ENCODE measurements around the gene MAPK14.
"Not testable (repeated sequence)": the region's sequence is repeated elsewhere in the genome, so short reads cannot be mapped to it uniquely, and the experiment has no call there.

MAPK14 gene

GRCh38 chr6:36069573-36069972 lies 42.0 kb downstream of the MAPK14 start:
- DNase-seq (ENCODE audit: low read depth): no peak

DNA sequence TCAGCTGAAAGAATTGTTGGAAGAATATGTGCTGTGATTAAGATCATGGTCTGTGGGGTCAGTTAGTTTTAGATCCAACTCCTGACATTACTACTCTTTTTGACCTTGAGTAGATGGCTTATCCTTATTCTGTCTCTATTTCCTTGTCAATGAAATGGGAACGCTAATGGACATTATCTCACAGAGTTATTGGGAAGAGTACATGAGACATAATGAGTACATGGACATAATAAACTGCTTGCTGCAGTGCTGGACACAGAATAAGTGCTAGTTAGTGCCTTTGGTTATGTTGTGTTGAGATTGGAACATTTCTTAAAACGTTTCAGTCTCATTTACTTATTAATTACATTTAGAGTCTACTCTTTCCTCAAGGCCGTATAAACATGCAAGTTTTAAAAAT lies 42.6 kb downstream of the MAPK14 start:
- DNase-seq (ENCODE audit: low read depth): no peak

DNA sequence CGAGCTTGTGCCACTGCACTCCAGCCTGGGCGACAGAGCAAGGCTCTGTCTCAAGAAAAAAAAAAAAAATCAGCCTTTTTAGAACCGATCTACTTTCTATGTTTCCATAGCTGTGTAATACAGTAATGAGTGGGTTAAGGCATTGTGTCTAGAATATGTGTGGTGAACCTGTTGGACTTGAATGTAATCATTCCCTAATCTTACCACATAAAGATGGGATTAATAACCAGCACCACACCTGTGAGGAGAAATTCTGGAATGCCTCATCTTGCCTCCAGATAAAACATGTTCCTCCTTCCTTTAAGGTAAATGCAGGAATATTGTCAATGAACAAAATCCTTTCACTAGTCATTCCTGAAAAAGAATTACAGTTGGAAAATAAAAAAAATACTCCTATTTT lies 43.7 kb downstream of the MAPK14 start:
- no peak for DNase-seq (ENCODE audit: low read depth)

DNA sequence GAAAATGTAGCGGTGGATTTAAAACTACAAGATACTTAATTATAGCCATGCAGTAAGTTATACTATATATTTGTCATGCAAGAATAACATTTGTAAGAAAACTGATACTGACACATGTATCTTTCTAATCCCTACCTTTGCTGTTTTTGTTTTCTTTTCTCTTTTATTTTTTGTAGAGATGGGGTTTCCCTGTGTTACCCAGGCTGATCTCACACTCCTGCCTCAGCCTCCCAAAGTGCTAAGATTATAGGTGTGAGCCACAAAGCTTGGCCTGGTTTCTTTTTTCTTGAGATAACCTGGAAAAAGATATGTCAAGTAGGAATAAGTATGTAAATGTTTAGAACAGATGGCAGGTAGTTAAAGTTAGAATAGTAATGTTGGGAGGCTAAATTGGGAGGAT lies 44.1 kb downstream of the MAPK14 start:
- no peak for DNase-seq (ENCODE audit: low read depth)

DNA sequence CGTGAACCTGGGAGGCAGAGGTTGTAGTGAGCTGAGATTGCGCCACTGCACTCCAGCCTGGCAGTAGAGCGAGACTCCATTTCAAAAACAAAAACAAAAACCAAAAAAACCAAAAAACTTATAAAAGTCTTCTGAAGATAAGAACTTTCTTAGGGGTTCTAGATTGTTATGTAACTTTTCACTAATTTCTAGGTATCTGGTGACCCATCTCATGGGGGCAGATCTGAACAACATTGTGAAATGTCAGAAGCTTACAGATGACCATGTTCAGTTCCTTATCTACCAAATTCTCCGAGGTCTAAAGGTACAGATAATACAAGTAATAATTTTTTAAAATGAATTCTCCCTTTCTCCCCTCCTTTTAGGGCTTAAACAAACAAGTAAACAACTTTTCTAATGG lies 45.1 kb downstream of the MAPK14 start:
- no peak for DNase-seq (ENCODE audit: low read depth)

DNA sequence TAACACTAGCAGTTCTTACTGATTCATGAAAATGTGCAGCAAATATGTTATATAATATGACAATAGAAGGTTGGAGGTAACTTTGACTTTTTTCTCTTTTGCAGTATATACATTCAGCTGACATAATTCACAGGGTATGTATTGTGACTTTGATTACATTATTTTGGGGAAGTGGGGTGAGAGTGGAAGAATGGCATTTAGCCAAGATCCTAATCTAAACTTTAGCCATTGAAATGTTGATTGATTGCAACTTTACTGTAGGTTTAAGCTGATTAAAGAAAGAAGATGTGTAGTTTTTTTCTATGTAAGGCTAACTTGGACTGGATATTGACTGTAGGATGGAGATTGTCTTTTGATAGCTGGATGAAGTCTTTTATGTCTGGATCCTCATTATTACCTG lies 46.0 kb downstream of the MAPK14 start:
- DNase-seq (ENCODE audit: low read depth): no peak

DNA sequence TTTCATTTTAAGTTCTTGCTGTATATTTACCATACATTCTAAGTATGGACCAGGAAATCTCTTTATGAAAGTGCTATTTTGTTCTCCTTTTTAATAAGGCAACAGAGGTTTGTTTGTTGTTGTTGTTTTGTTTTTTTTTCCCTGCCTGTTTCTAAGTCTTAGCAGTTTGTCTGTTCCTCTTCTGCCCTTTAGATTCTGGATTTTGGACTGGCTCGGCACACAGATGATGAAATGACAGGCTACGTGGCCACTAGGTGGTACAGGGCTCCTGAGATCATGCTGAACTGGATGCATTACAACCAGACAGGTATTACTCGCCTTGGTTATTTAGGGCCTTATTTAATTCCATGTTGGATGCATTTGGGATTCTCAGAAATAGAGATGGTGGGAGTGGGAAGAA lies 48.0 kb downstream of the MAPK14 start:
- DNase-seq (ENCODE audit: low read depth): no peak

GRCh38 chr6:36076178-36077063 lies 48.8 kb downstream of the MAPK14 start:
- no peak for DNase-seq (ENCODE audit: low read depth)

DNA sequence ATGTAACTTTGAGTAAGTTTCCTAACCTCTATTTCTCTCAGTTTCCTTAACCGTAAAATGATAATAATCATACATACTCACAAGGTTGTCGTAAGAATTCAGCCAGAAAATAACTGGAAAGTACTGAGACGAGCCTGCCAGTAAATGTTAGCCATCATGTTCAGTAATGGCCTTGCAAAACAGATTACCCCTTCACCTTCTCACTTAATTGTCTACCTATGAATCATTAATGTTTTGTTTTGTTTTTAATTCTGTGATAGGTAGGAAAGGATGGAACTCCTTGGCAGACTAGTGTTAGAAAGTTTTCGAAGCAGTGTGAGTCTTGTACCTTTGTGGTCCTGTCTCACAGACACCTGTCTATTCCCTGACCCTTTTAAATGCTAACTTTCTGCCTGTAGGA lies 50.6 kb downstream of the MAPK14 start:
- DNase-seq (ENCODE audit: low read depth): no peak

DNA sequence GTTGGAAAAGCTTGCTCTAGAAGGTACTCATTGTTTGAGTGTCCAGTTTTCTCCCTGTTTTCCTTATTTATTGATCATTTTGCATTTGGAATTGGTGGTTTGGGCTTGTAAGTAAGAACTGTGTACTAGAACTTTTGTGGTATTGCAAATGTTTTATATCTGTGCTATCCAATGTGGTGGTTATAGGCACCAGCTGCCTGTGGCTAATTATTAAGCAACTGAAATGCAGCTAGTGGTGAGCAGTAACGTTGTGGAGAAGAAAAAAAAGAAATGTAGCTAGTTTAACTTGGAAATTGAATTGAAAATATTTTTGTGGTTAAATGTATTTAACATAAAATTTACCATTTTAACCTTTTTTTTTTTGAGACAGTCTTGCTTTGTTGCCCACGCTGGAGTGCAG lies 52.0 kb downstream of the MAPK14 start:
- no peak for DNase-seq (ENCODE audit: low read depth)

DNA sequence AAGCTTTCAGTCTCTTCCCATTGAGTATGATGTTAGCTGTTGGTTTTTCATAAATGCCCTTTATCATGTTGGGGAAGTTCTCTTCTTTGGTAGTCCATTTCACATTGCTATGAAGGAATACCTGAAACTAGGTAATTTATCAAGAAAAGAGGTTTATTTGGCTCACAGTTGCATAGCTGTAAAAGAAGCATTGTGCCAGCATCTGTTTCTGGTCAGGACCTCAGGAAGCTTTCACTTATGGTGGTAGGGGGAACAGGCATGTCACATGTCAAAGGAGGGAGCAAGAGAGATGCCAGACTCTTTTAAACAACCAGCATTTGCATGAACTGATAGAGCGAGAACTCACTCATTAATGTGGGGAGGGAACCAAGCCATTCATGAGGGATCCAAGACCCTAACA lies 54.7 kb downstream of the MAPK14 start:
- no peak for DNase-seq (ENCODE audit: low read depth)

DNA sequence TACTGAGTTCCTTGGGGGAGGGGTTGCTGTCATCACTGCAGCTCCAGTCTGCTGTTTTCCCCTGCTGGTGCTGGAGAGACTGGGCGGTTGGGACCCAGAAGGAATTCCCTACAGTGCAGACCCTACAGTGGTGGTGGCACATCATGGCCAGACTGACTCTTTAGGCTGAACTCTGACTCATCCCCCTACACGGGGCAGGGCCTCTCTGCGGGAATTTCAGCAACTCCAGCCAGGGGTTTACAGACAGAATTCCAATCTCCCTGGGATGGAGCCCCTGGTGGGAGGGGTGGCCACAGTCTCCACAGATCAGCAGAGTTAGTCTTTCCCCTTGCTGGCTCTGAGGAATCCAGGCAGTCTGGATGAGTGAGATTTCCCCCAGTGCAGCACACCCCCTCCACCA lies 55.8 kb downstream of the MAPK14 start:
- DNase-seq (ENCODE audit: low read depth): no peak

DNA sequence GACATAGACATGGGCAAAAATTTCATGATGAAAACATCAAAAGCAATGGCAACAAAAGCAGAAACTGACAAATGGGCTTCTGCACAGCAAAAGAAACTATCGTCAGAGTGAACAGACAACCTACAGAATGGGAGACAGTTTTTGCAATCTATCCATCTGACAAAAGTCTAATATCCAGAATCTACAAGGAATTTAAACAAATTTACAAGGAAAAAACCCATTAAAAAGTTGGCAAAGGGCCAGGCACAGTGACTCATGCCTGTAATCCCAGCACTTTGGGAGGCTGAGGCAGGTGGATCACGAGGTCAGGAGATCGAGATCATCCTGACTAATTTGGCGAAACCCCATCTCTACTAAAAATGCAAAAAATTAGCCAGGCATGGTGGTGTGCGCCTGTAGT lies 60.6 kb downstream of the MAPK14 start:
- not testable (repeated sequence) for DNase-seq (ENCODE audit: low read depth)

GRCh38 chr6:36089048-36089447 lies 61.4 kb downstream of the MAPK14 start:
- no peak for DNase-seq (ENCODE audit: low read depth)

DNA sequence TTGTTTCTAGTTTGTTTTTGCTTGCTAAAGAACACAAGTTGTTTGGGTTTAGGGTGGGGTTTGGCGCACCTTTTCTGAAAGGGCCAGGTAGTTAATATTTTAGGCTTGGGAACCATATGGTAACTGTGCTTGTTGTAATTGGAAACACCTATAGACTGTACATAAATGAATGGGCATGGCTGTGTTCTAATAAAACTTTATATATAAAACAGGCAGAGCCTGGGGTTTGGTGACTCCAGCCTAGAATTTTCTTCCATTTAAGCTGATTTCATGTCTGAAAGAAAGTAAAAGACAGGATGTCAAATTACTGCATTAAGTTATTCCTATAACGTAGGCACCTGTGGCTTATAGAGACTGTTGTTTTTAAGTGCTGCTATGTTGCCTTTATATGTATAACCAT lies 66.6 kb downstream of the MAPK14 start:
- DNase-seq (ENCODE audit: low read depth): no peak

DNA sequence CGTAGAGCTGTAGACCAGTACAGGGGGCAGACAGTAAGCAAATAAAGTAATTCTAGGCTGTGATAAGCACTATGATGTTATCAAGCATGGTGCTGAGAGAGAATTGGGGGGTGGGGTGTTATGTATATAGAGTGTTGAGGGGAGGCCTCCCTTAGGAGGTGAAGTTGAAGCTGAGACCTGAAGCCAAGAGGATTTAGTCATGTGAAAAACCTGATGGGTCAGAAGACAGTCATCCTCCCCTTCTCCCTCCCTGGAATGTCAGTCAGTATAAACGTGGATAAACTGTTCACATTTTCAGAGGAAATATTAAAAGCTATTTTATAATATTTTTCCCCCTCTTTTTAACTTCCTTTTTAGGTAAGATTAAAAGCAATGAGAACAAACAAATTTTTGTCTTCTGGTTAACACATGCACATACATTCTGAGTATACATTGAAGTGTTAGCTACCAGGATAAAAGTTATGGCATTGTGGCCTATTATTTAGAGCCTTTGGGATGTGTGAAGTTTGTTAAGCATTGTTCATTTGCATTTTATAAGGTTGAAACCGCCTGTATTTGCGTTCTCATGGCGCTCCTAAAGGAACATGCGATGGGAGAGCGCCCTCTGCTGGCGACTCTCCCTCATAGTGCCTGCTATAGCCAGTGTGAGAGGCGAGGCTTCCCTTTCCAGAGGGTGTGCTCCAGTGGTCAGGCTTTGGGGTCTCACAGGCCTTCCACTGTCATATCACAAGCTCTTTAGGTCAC lies 67.3 kb downstream of the MAPK14 start:
- peak; percentile 68 for DNase-seq (ENCODE audit: low read depth)

DNA sequence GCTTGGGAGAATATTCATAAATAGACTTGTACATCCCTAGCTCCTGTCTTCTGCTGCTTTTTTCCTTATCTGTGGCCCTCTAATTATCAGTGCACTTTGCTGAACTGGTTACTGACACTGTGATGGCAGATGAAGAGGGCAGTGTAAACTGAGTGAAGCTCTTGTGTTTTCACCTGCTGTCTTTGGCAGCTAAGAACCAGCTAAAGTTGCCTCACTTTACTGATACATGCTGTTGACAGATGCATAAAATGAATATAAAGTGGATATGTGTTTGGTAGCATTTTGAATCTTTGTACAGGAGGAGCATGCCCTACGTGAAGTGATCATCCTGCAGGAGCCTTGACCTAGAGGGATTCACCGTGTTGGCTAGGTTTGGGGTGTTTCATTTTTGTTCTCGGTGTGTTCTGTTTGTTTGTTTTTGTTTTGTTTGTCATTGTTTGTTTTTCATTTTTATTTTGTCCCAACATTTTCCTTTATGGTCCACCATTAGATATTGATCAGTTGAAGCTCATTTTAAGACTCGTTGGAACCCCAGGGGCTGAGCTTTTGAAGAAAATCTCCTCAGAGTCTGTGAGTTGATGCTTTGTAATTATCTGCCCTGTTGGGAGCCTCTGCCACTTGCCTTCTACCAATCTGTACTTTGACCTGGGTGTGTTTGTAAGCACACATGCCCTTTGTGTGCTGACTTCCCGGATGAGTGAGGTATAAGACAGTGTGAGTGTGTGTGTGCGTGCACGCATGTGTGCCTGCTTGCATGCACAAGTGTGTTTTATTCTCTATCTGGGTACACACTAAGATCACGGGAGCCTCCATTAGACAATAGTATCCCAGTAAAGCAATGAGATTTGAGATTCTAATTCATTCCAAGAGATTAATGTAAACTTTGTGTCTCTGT lies 68.1 kb downstream of the MAPK14 start:
- DNase-seq (ENCODE audit: low read depth): no peak

DNA sequence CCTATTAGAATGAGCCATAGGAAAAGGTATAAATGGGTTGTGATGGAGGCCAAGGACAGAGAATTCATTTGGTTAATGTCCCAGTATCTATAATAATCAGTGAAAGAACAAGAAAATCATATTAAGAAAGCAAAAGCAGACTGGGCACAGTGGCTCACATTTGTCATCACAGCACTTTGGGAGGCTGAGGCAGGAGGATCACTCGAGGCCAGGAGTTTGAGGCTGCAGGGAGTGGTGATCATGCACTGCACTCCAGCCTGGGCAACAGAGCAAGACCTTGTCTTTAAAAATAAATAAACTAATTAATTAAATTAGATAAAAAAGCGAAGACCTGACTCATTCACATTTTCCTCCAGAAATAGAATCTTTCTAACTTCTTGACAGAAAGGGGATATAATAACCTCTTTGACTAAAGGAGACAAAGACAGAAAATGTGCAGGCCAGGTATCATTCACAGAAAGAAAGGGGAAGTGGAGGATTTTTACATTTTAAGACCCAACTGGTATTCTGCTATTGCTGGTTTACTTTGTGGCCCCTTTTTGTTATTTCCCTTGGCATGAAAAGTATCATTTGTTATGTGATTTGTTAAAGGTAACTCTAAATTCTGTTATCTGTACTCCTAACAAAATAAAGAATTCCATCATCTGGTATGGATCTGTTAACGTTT lies 70.8 kb downstream of the MAPK14 start:
- DNase-seq (ENCODE audit: low read depth): no peak

DNA sequence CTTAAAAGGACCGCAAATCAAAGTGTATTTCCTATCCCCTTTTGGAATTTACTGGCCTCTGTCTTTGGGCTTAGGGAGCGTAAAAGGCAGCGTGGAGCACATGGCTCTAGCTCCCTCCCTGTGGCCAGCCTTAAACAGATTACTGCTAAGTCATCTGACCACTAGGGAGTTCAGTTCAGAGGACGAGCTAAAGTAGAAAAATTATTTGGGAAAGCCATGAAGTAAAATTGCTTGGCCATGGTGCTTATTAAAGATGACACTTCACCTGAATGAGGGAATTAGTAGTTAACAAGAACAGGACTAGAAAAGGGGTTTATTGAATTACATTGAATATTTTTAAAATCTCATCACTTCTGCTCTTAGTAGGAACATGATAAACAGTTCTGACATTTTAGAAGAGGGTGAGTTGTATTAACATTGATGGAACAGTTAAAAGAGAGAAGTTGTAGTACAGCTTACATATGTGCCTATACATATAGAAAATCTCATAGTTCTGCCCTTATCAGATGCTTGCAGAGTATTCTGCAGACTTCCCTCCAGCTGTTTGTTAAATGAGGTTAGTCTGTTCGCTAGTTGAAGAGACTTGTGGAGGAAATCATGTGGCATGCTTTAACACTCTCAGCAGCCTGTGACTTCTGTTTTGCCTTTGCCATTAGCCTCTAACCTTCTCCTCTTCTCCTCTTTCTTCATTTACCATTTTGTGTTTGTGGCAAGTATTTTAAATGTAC lies 71.5 kb downstream of the MAPK14 start:
- DNase-seq (ENCODE audit: low read depth): no peak

DNA sequence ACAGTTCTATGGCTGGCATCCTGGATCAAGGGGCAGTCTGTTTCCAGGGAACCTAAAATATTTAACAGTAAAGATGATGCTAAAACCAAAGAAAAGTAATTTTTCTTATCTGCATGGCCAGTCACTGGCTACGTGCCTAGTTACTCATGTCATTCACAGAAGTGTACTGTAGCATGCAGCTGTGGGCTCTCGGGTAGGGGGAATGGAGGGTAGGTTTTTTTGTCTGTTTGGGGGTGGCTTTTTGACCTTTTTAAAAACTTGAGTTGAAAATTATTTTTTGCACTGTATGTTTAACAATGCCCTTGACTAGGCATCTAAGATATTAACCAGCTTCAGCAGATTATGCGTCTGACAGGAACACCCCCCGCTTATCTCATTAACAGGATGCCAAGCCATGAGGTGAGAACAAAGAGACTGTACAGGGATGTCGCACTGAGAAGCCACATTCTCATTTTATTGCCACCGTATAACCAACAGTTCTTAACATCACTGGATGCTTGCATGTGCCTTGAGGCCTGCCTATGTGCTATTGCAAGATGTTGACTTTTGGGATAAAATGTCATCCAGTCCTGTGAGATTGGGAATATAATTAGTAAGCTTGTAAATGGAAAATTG lies 72.4 kb downstream of the MAPK14 start:
- no peak for DNase-seq (ENCODE audit: low read depth)

DNA sequence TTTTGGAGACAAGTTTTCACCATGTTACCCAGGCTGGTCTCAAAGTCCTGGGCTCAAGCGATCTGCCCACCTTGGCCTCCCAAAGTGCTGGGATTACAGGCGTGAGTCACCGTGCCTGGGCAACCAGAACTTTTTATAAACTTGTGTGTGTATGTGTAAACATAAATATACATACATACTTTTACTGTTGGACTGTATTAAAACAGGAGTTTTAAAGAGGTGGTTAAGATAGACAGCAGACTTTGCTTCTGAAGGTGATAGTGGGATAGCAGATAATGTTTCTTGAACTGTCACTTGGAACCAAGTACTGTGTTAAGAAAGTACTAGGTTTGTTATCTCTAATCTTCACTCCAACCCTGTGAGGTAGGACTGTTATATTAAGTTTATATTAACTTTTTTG lies 74.1 kb downstream of the MAPK14 start:
- no peak for DNase-seq (ENCODE audit: low read depth)
